ENCODE data around the gene DCST1.

DNA sequence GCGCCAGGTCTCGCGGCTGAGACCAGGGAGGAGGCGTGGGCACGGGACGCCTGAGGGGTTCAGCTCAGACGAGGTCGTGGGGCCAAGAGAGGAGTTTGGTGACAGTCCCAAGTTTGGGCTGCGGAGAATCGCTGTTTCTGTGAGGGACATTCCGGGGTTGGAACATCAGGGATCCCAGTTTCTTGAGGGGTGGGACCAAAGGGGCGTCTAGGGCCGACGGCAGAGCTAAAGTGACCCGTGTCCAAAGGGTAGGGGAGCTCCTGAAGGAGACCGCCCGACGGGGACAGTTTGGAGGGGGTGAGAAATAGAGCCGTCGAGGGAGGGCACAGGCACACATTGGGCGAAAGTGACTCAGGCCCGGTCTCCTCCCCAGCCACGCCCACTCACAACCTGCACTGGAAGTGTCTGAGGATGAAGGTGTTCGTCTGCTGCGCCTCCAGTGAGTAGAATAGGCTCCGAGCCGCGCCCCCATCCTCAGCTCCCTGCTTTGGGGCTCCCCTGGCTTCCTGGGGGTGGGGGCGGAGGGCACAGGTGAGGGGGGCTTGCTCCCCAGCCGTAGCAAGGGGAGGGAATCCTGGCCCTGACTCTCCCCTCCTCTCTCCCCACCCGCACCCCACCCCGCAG, 52.0 kb downstream of the DCST1 start:
- TF ChIP-seq POLR2A (IDR thresholded peaks at IDR 0.05) (no peak), EP300 (IDR thresholded peaks at IDR 0.05) (no peak)
- TF ChIP-seq, protein P1, sequence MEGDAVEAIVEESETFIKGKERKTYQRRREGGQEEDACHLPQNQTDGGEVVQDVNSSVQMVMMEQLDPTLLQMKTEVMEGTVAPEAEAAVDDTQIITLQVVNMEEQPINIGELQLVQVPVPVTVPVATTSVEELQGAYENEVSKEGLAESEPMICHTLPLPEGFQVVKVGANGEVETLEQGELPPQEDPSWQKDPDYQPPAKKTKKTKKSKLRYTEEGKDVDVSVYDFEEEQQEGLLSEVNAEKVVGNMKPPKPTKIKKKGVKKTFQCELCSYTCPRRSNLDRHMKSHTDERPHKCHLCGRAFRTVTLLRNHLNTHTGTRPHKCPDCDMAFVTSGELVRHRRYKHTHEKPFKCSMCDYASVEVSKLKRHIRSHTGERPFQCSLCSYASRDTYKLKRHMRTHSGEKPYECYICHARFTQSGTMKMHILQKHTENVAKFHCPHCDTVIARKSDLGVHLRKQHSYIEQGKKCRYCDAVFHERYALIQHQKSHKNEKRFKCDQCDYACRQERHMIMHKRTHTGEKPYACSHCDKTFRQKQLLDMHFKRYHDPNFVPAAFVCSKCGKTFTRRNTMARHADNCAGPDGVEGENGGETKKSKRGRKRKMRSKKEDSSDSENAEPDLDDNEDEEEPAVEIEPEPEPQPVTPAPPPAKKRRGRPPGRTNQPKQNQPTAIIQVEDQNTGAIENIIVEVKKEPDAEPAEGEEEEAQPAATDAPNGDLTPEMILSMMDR (IDR thresholded peaks at IDR 0.05), result no peak

Measured in tibial nerve (tissue), 4 donors.